K562 (cell line): ENCODE data around the gene ICAM1. TPM values are rescaled to one million over a fixed set of nuclear protein-coding genes. Genes with fewer than 3 reads are reported as not detected.
A peak's percentile ranks its signal among the peaks of the same experiment; 100 is the strongest.

Source experiments
- ESRRA ChIP-seq: fragments of 450-650 bp; IDR thresholded peaks from 2 replicates; pipeline ENCODE4 v1.6.1; 2014; ENCODE audit warnings: low read depth, mild to moderate bottlenecking, moderate library complexity, borderline replicate concordance
- FOSL1 ChIP-seq: fragments of 200-800 bp; sonication (Bioruptor generic); conservative IDR thresholded peaks from 2 replicates; pipeline ENCODE4 v1.6.1; 2016; ENCODE audit warnings: missing genetic modification characterization, missing compliant biosample characterization
- OTX1 ChIP-seq: fragments of 450-650 bp; formaldehyde crosslinking; IDR thresholded peaks from 2 replicates; pipeline ENCODE4 v1.4.0; 2022; ENCODE audit warnings: mild to moderate bottlenecking
- PHF8 ChIP-seq: fragments of 200-600 bp; sonication (generic); IDR thresholded peaks from 2 replicates; pipeline ENCODE4 v1.6.1; 2012; ENCODE audit warnings: mixed run types, mild to moderate bottlenecking, inconsistent platforms, low read length, moderate library complexity, borderline replicate concordance
- STAT5B ChIP-seq: fragments of 250-450 bp; sonication (Bioruptor Pico); IDR thresholded peaks from 2 replicates; pipeline ENCODE4 v1.8.0; 2021; ENCODE audit warnings: mild to moderate bottlenecking, inconsistent platforms
- ZNF217 ChIP-seq: sonication (generic); formaldehyde crosslinking; IDR thresholded peaks from 2 replicates; pipeline ENCODE4 v1.8.0; 2022; ENCODE audit warnings: mild to moderate bottlenecking, missing genetic modification reagents
- ZNF384 ChIP-seq: IDR thresholded peaks from 2 replicates; pipeline ENCODE4 v1.6.1; 2012; ENCODE audit warnings: low read depth, low read length, improper control_type of control experiment
- polyA plus RNA-seq, 8 experiments: library from polyadenylated mRNA; depleted of rRNA in 4 of 8; stranded (reverse) in 5 of 8; unstranded in 3 of 8; fragments of >200 nt; fragmentation: Nextera tagmentation in 2 of 8; fragmentation: Illumina TruSeq in 1 of 8; extraction: Ambion mirVana in 2 of 8; extraction: Trizol in 1 of 8; gene quantifications; 2 replicates each; pipeline versions ENCODE4 v1.2.1 to v1.2.3, GENCODE V29; 2011 to 2014; ENCODE audit warnings: inconsistent platforms in 1 of 8, missing spikeins in 1 of 8
- total RNA-seq, 7 experiments: library from RNA; depleted of rRNA in 6 of 7; stranded (reverse); fragments of >200 nt in 6 of 7; fragmentation: Illumina TruSeq in 2 of 7; extraction: Trizol in 2 of 7; gene quantifications; 2 replicates each; pipeline versions ENCODE4 v1.2.1 to v1.2.3, GENCODE V29; 2011 to 2021; ENCODE audit warnings: low replicate concordance in 1 of 7
- TF ChIP-seq, protein P1 (sequence below): sonication (generic); formaldehyde crosslinking; IDR thresholded peaks from 2 replicates; pipeline ENCODE4 v1.8.0; 2022; ENCODE audit warnings: mild to moderate bottlenecking, missing genetic modification reagents
- TF ChIP-seq, protein P2 (sequence below): fragments of 450-650 bp; IDR thresholded peaks from 2 replicates; pipeline ENCODE4 v1.6.1; 2016; ENCODE audit warnings: mild to moderate bottlenecking, moderate library complexity
- TF ChIP-seq, protein P3 (sequence below): sonication (generic); formaldehyde crosslinking; IDR thresholded peaks from 2 replicates; pipeline ENCODE4 v1.8.1; 2023; ENCODE audit warnings: mild to moderate bottlenecking, missing genetic modification reagents

ICAM1 gene
- total and polyA plus RNA-seq, 9 of the 15 experiments (the other 6 are each of a cell fraction or from before 2014, with no cell fraction given): 2.3 to 24.4 (median 13.4) TPM

DNA sequence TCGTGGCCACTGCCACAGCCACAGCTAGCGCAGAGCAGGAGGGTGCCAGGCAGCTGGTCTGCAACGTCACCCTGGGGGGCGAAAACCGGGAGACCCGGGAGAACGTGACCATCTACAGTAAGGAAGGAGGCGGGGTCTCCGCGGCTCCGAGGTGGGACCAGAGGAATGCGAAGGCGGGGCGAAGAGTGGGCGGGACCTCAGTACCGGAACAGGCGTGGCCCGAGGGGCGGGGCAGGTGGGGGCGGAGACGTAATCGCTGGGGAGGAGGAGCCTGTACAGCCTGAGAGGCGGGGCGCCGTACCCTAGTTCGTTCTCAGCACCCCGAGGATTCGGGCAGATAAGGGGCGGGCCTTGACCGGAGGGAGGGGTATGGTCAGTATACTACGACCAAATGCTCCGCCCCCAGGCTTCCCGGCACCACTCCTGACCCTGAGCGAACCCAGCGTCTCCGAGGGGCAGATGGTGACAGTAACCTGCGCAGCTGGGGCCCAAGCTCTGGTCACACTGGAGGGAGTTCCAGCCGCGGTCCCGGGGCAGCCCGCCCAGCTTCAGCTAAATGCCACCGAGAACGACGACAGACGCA, 21.4 kb downstream of the ICAM1 start (continued):
- TF ChIP-seq, protein P1, sequence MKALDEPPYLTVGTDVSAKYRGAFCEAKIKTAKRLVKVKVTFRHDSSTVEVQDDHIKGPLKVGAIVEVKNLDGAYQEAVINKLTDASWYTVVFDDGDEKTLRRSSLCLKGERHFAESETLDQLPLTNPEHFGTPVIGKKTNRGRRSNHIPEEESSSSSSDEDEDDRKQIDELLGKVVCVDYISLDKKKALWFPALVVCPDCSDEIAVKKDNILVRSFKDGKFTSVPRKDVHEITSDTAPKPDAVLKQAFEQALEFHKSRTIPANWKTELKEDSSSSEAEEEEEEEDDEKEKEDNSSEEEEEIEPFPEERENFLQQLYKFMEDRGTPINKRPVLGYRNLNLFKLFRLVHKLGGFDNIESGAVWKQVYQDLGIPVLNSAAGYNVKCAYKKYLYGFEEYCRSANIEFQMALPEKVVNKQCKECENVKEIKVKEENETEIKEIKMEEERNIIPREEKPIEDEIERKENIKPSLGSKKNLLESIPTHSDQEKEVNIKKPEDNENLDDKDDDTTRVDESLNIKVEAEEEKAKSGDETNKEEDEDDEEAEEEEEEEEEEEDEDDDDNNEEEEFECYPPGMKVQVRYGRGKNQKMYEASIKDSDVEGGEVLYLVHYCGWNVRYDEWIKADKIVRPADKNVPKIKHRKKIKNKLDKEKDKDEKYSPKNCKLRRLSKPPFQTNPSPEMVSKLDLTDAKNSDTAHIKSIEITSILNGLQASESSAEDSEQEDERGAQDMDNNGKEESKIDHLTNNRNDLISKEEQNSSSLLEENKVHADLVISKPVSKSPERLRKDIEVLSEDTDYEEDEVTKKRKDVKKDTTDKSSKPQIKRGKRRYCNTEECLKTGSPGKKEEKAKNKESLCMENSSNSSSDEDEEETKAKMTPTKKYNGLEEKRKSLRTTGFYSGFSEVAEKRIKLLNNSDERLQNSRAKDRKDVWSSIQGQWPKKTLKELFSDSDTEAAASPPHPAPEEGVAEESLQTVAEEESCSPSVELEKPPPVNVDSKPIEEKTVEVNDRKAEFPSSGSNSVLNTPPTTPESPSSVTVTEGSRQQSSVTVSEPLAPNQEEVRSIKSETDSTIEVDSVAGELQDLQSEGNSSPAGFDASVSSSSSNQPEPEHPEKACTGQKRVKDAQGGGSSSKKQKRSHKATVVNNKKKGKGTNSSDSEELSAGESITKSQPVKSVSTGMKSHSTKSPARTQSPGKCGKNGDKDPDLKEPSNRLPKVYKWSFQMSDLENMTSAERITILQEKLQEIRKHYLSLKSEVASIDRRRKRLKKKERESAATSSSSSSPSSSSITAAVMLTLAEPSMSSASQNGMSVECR (CRISPR knock-in tag): no peak
- TF ChIP-seq, protein P2, sequence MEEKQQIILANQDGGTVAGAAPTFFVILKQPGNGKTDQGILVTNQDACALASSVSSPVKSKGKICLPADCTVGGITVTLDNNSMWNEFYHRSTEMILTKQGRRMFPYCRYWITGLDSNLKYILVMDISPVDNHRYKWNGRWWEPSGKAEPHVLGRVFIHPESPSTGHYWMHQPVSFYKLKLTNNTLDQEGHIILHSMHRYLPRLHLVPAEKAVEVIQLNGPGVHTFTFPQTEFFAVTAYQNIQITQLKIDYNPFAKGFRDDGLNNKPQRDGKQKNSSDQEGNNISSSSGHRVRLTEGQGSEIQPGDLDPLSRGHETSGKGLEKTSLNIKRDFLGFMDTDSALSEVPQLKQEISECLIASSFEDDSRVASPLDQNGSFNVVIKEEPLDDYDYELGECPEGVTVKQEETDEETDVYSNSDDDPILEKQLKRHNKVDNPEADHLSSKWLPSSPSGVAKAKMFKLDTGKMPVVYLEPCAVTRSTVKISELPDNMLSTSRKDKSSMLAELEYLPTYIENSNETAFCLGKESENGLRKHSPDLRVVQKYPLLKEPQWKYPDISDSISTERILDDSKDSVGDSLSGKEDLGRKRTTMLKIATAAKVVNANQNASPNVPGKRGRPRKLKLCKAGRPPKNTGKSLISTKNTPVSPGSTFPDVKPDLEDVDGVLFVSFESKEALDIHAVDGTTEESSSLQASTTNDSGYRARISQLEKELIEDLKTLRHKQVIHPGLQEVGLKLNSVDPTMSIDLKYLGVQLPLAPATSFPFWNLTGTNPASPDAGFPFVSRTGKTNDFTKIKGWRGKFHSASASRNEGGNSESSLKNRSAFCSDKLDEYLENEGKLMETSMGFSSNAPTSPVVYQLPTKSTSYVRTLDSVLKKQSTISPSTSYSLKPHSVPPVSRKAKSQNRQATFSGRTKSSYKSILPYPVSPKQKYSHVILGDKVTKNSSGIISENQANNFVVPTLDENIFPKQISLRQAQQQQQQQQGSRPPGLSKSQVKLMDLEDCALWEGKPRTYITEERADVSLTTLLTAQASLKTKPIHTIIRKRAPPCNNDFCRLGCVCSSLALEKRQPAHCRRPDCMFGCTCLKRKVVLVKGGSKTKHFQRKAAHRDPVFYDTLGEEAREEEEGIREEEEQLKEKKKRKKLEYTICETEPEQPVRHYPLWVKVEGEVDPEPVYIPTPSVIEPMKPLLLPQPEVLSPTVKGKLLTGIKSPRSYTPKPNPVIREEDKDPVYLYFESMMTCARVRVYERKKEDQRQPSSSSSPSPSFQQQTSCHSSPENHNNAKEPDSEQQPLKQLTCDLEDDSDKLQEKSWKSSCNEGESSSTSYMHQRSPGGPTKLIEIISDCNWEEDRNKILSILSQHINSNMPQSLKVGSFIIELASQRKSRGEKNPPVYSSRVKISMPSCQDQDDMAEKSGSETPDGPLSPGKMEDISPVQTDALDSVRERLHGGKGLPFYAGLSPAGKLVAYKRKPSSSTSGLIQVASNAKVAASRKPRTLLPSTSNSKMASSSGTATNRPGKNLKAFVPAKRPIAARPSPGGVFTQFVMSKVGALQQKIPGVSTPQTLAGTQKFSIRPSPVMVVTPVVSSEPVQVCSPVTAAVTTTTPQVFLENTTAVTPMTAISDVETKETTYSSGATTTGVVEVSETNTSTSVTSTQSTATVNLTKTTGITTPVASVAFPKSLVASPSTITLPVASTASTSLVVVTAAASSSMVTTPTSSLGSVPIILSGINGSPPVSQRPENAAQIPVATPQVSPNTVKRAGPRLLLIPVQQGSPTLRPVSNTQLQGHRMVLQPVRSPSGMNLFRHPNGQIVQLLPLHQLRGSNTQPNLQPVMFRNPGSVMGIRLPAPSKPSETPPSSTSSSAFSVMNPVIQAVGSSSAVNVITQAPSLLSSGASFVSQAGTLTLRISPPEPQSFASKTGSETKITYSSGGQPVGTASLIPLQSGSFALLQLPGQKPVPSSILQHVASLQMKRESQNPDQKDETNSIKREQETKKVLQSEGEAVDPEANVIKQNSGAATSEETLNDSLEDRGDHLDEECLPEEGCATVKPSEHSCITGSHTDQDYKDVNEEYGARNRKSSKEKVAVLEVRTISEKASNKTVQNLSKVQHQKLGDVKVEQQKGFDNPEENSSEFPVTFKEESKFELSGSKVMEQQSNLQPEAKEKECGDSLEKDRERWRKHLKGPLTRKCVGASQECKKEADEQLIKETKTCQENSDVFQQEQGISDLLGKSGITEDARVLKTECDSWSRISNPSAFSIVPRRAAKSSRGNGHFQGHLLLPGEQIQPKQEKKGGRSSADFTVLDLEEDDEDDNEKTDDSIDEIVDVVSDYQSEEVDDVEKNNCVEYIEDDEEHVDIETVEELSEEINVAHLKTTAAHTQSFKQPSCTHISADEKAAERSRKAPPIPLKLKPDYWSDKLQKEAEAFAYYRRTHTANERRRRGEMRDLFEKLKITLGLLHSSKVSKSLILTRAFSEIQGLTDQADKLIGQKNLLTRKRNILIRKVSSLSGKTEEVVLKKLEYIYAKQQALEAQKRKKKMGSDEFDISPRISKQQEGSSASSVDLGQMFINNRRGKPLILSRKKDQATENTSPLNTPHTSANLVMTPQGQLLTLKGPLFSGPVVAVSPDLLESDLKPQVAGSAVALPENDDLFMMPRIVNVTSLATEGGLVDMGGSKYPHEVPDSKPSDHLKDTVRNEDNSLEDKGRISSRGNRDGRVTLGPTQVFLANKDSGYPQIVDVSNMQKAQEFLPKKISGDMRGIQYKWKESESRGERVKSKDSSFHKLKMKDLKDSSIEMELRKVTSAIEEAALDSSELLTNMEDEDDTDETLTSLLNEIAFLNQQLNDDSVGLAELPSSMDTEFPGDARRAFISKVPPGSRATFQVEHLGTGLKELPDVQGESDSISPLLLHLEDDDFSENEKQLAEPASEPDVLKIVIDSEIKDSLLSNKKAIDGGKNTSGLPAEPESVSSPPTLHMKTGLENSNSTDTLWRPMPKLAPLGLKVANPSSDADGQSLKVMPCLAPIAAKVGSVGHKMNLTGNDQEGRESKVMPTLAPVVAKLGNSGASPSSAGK: no peak; the same call in 1 of the 2 replicates
- TF ChIP-seq, protein P3, sequence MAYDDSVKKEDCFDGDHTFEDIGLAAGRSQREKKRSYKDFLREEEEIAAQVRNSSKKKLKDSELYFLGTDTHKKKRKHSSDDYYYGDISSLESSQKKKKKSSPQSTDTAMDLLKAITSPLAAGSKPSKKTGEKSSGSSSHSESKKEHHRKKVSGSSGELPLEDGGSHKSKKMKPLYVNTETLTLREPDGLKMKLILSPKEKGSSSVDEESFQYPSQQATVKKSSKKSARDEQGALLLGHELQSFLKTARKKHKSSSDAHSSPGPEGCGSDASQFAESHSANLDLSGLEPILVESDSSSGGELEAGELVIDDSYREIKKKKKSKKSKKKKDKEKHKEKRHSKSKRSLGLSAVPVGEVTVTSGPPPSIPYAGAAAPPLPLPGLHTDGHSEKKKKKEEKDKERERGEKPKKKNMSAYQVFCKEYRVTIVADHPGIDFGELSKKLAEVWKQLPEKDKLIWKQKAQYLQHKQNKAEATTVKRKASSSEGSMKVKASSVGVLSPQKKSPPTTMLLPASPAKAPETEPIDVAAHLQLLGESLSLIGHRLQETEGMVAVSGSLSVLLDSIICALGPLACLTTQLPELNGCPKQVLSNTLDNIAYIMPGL: no peak
- TF ChIP-seq PHF8 (peak; percentile 41; the same call in 1 of the 2 replicates), STAT5B (no peak), ZNF217 (CRISPR knock-in tag) (no peak), ZNF384 (no peak), OTX1 (no peak), FOSL1 (tag) (no peak), ESRRA (no peak)
